Neural crest cell (in vitro differentiated cells): ENCODE results near the gene SRRM4. TPM values are rescaled to one million over a fixed set of nuclear protein-coding genes. Genes with fewer than 3 reads are reported as not detected.

ENCODE experiments used
- DNase-seq: peaks from one replicate; pipeline ENCODE4 v3.0.0; 2021; ENCODE audit warnings: low read depth, mixed read lengths, low spot score
- H3K27ac Mint-ChIP-seq: one replicate; pipeline ENCODE4 v1.8.0; 2021; ENCODE audit warnings: mild to moderate bottlenecking, mixed read lengths; ENCODE audit not compliant: unreplicated experiment
- H3K27me3 Mint-ChIP-seq: 2 replicates; pipeline ENCODE4 v1.8.0; 2021; ENCODE audit warnings: low read depth, mild to moderate bottlenecking, mixed read lengths
- H3K36me3 Mint-ChIP-seq: 2 replicates; pipeline ENCODE4 v1.8.0; 2021; ENCODE audit warnings: low read depth, mild to moderate bottlenecking, mixed read lengths
- H3K4me1 Mint-ChIP-seq: 2 replicates; pipeline ENCODE4 v1.8.0; 2021; ENCODE audit warnings: mixed read lengths
- H3K4me3 Mint-ChIP-seq: one replicate; pipeline ENCODE4 v1.8.0; 2021; ENCODE audit warnings: mild to moderate bottlenecking, mixed read lengths
- H3K9me3 Mint-ChIP-seq: 2 replicates; pipeline ENCODE4 v1.8.0; 2021; ENCODE audit warnings: mixed read lengths
- total RNA-seq: library from RNA; stranded (reverse); gene quantifications from 2 replicates; pipeline ENCODE4 v1.2.1, GENCODE V29; 2021
- TF ChIP-seq, protein P1 (sequence below): fragments of 200-600 bp; sonication (generic); conservative IDR thresholded peaks from 2 replicates; pipeline ENCODE4 v1.5.0; 2021; ENCODE audit warnings: antibody characterized with exemption, mild to moderate bottlenecking

SRRM4 gene
- total RNA-seq, 1 donor from 2014 or later, result 10.8 TPM

DNA sequence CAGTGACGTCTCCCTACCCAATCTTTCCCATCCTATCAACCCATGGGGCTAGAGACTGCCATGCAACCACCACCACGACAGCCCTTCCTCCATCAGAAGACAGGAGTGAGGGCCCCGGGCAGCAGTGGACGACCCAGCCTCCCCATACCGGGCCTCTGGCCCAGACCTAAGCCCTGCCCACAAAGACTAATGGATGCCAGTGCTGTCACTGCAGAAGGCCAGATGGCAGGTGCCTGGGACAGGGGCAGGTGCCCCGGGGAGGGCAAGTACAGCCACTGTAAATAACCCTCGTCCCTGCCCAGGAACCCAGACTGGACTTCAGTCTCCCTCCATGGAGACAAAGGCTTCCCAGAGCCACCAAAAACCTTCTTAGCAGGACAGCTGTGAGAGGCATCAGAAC lies 177.1 kb downstream of the SRRM4 start:
- DNase-seq, result no peak
- no peak overlapping the region for H3K4me3 Mint-ChIP-seq
- peaks cover 34% of the 10 kb centered on the region for H3K4me1 Mint-ChIP-seq
- TF ChIP-seq, protein P1, sequence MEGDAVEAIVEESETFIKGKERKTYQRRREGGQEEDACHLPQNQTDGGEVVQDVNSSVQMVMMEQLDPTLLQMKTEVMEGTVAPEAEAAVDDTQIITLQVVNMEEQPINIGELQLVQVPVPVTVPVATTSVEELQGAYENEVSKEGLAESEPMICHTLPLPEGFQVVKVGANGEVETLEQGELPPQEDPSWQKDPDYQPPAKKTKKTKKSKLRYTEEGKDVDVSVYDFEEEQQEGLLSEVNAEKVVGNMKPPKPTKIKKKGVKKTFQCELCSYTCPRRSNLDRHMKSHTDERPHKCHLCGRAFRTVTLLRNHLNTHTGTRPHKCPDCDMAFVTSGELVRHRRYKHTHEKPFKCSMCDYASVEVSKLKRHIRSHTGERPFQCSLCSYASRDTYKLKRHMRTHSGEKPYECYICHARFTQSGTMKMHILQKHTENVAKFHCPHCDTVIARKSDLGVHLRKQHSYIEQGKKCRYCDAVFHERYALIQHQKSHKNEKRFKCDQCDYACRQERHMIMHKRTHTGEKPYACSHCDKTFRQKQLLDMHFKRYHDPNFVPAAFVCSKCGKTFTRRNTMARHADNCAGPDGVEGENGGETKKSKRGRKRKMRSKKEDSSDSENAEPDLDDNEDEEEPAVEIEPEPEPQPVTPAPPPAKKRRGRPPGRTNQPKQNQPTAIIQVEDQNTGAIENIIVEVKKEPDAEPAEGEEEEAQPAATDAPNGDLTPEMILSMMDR, result no peak
- H3K27ac Mint-ChIP-seq, result no peak overlapping the region
- peaks cover 4% of the 10 kb centered on the region for H3K9me3 Mint-ChIP-seq
- peaks cover 6% of the 10 kb centered on the region for H3K36me3 Mint-ChIP-seq
- peaks cover 3% of the 10 kb centered on the region for H3K27me3 Mint-ChIP-seq

- Mint-ChIP-seq H3K4me3 (no peak overlapping the region), H3K9me3 (no peaks in the 10 kb centered on the region), H3K4me1 (peaks cover 26% of the 10 kb centered on the region), H3K27me3 (no peaks in the 10 kb centered on the region), H3K27ac (no peak overlapping the region), H3K36me3 (peaks cover 2% of the 10 kb centered on the region)
- TF ChIP-seq, protein P1, result no peak
- no peak for DNase-seq
Observed at GRCh38 chr12:119159844-119160243, 178.5 kb downstream of the SRRM4 start.

GRCh38 chr12:119167902-119168301 lies 186.6 kb downstream of the SRRM4 start:
- DNase-seq, result no peak
- Mint-ChIP-seq H3K27ac (peak overlapping the region; percentile 2), H3K4me1 (no peaks in the 10 kb centered on the region), H3K9me3 (no peaks in the 10 kb centered on the region), H3K4me3 (no peak overlapping the region), H3K36me3 (no peaks in the 10 kb centered on the region), H3K27me3 (peaks cover 17% of the 10 kb centered on the region)
- TF ChIP-seq, protein P1, result no peak

DNA sequence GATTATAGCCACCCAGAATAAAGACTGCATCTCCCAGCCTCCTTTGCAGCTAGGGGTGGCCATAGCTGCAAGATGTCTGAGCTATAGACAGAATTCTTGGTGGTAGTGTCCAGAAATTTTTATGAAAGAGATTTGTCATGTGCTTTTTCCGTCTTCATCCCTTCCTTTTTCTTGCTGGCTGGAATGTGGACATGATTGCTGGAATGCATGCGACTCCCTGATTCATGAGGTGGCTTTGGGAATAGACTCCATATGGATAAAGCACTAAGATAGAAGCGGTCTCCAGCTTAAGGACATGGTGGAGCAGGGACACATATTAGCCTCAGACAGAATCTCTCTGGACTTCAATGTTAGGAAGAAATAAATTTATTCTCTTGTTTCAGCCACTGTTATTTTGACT lies 187.4 kb downstream of the SRRM4 start:
- H3K27me3 Mint-ChIP-seq, result peaks cover 17% of the 10 kb centered on the region
- DNase-seq, result no peak
- TF ChIP-seq, protein P1, result no peak
- H3K4me3 Mint-ChIP-seq, result no peak overlapping the region
- H3K27ac Mint-ChIP-seq, result no peak overlapping the region
- H3K9me3 Mint-ChIP-seq, result no peaks in the 10 kb centered on the region
- H3K36me3 Mint-ChIP-seq, result no peaks in the 10 kb centered on the region
- H3K4me1 Mint-ChIP-seq, result no peaks in the 10 kb centered on the region

DNA sequence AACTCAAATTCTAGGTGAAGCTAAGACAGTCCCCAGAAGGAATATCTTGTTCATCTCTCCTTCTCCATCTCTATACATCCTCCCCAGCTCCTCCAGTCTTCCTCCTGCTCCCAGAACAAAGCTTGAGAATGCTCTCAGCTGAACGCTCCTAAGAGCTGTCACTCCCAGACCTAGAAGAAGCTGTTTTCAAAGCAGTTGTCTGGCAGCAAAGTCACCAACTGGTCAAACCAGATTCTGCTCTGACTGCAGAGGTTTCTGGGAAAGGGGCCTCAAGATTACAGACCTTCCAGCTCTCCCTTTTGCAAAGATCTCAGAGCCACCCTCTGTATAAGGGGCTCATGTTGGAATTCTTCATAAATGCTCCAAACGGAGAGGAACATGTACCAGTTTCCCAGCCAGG lies 187.8 kb downstream of the SRRM4 start:
- Mint-ChIP-seq H3K27ac (no peak overlapping the region), H3K4me3 (no peak overlapping the region), H3K9me3 (no peaks in the 10 kb centered on the region), H3K4me1 (no peaks in the 10 kb centered on the region), H3K27me3 (peaks cover 17% of the 10 kb centered on the region), H3K36me3 (no peaks in the 10 kb centered on the region)
- TF ChIP-seq, protein P1, result no peak
- no peak for DNase-seq

- Mint-ChIP-seq H3K36me3 (no peaks in the 10 kb centered on the region), H3K4me1 (peaks cover 3% of the 10 kb centered on the region), H3K27ac (no peak overlapping the region), H3K27me3 (peaks cover 20% of the 10 kb centered on the region), H3K9me3 (no peaks in the 10 kb centered on the region), H3K4me3 (no peak overlapping the region)
- DNase-seq, result no peak
- TF ChIP-seq, protein P1, result no peak
Observed at GRCh38 chr12:119171291-119171690, 189.9 kb downstream of the SRRM4 start.
